ENCODE results near the gene RYR3. TPM values are rescaled to one million over a fixed set of nuclear protein-coding genes. Genes with fewer than 3 reads are reported as not detected.

The RYR3 gene
- total and polyA plus RNA-seq, 7 donors = 2.5 to 159 (median 24.0) TPM

GRCh38 chr15:33671456-33671855 is 360.7 kb downstream of the RYR3 start:
- no peak overlapping the region for H3K27ac ChIP-seq
- H3K36me3 ChIP-seq (ENCODE audit: insufficient read depth in 1 of 2, low read depth in 1 of 2) = no peaks in the 10 kb centered on the region
- intact Hi-C loops (cut with DNase I) = no loop called here
- no peak for TF ChIP-seq CTCF (IDR thresholded peaks at IDR 0.05)
- ATAC-seq (no peak), DNase-seq (no peak)
- no peaks in the 10 kb centered on the region for H3K4me1 ChIP-seq
- WGBS, 3 donors = 81 to 84% (median 82%) methylated on average over 5 of the region's 5 CpGs
- no peaks in the 10 kb centered on the region for H3K9me3 ChIP-seq
- H3K27me3 ChIP-seq (ENCODE audit: insufficient read depth in 3 of 3, low read length in 2 of 3) = no peaks in the 10 kb centered on the region
- H3K4me3 ChIP-seq = no peak overlapping the region

GRCh38 chr15:33675246-33675645 is 364.5 kb downstream of the RYR3 start:
- no peaks in the 10 kb centered on the region for H3K9me3 ChIP-seq
- H3K27me3 ChIP-seq (ENCODE audit: insufficient read depth in 3 of 3, low read length in 2 of 3) = no peaks in the 10 kb centered on the region
- H3K36me3 ChIP-seq (ENCODE audit: insufficient read depth in 1 of 2, low read depth in 1 of 2) = no peaks in the 10 kb centered on the region
- no peak for DNase-seq
- no peak for ATAC-seq
- intact Hi-C loops (cut with DNase I) = loop anchor here in 1 of 2 donors (2.0 to 5.0 kb wide), 2 partner anchors 20 to 52 kb away; no protein-coding TSS in a partner anchor
- 39 to 59% (median 46%) methylated on average over 4 of the region's 4 CpGs for WGBS, 3 donors
- H3K4me1 ChIP-seq = peaks cover 9% of the 10 kb centered on the region
- peak; percentile 36 for TF ChIP-seq CTCF (IDR thresholded peaks at IDR 0.05)
- H3K4me3 ChIP-seq = no peak overlapping the region
- no peak overlapping the region for H3K27ac ChIP-seq

GRCh38 chr15:33677238-33677830 is 366.6 kb downstream of the RYR3 start:
- no peaks in the 10 kb centered on the region for H3K27me3 ChIP-seq (ENCODE audit: insufficient read depth in 3 of 3, low read length in 2 of 3)
- DNase-seq = no peak
- H3K4me3 ChIP-seq = no peak overlapping the region
- TF ChIP-seq CTCF (IDR thresholded peaks at IDR 0.05) = no peak
- intact Hi-C loops (cut with DNase I) = loop anchor here in 1 of 2 donors (5.0 kb wide), 1 partner anchor 50 kb away; no protein-coding TSS in a partner anchor
- no peaks in the 10 kb centered on the region for H3K36me3 ChIP-seq (ENCODE audit: insufficient read depth in 1 of 2, low read depth in 1 of 2)
- ATAC-seq = no peak
- H3K27ac ChIP-seq = no peak overlapping the region
- H3K9me3 ChIP-seq = no peaks in the 10 kb centered on the region
- 89 to 95% (median 90%) methylated on average over 8 of the region's 8 CpGs for WGBS, 3 donors
- peaks cover 22% of the 10 kb centered on the region for H3K4me1 ChIP-seq

GRCh38 chr15:33678176-33678575 is 367.4 kb downstream of the RYR3 start:
- Histone ChIP-seq H3K4me3 (no peak overlapping the region), H3K4me1 (peaks cover 22% of the 10 kb centered on the region), H3K9me3 (no peaks in the 10 kb centered on the region), H3K27me3 (ENCODE audit: insufficient read depth in 3 of 3, low read length in 2 of 3) (no peaks in the 10 kb centered on the region), H3K36me3 (ENCODE audit: insufficient read depth in 1 of 2, low read depth in 1 of 2) (no peaks in the 10 kb centered on the region), H3K27ac (no peak overlapping the region)
- TF ChIP-seq CTCF (IDR thresholded peaks at IDR 0.05) = no peak
- ATAC-seq = no peak
- 51 to 62% (median 58%) methylated on average over 3 of the region's 3 CpGs for WGBS, 3 donors
- no peak for DNase-seq
- intact Hi-C loops (cut with DNase I) = loop anchor here in 1 of 2 donors (5.0 kb wide), 1 partner anchor 49 kb away; no protein-coding TSS in a partner anchor

- Histone ChIP-seq H3K27me3 (ENCODE audit: insufficient read depth in 3 of 3, low read length in 2 of 3) (no peaks in the 10 kb centered on the region), H3K36me3 (ENCODE audit: insufficient read depth in 1 of 2, low read depth in 1 of 2) (no peaks in the 10 kb centered on the region), H3K27ac (no peak overlapping the region), H3K4me3 (no peak overlapping the region), H3K9me3 (no peaks in the 10 kb centered on the region), H3K4me1 (peaks cover 22% of the 10 kb centered on the region)
- WGBS, 3 donors = 66 to 81% (median 76%) methylated on average over 5 of the region's 5 CpGs
- DNase-seq = no peak
- no peak for TF ChIP-seq CTCF (IDR thresholded peaks at IDR 0.05)
- intact Hi-C loops (cut with DNase I) = loop anchor here in 1 of 2 donors (5.0 kb wide), 1 partner anchor 49 kb away; no protein-coding TSS in a partner anchor
- ATAC-seq = no peak
Observed at GRCh38 chr15:33678602-33679001, 367.8 kb downstream of the RYR3 start.

Measured in psoas muscle (tissue), 8 donors.